ENCODE measurements around the gene AKIRIN1.
"Not testable (repeated sequence)": the region's sequence is repeated elsewhere in the genome, so short reads cannot be mapped to it uniquely, and the experiment has no call there.

Gene AKIRIN1, protein sequence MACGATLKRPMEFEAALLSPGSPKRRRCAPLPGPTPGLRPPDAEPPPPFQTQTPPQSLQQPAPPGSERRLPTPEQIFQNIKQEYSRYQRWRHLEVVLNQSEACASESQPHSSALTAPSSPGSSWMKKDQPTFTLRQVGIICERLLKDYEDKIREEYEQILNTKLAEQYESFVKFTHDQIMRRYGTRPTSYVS

DNA sequence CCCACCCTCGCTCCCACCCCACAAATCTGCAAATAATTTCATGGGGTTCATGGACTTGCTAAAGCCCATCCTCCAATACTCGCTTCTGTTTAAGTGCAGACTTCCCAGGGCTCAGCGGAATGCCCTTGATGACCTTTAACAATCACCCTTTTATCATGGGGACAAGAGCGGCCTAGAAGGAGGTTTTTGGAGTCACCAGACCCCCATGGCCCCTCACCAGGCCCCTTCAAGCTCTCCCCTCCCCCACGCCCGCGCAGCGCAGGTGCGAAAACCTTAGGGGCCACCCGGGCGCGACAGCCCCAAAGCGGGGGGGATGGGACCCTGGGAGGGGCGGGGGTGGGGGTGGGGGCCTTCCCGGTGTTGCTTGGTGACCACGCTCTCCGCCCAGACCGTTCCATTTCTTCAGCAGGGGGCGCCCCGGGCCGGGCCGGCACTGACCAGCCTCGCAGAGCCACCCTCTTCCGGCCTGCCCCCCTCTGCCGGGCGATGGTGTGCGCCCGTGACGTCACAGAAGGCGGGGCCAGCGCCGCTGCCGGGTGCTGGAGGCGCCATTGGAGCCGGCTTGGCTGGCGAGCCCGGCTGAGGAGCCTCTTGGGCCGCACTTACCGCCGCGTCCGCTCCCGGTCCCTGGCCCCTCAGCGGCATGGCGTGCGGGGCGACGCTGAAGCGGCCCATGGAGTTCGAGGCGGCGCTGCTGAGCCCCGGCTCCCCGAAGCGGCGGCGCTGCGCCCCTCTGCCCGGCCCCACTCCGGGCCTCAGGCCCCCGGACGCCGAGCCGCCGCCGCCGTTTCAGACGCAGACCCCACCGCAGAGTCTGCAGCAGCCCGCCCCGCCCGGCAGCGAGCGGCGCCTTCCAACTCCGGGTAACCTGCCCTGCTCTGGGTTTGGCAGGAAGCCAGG lies at the start of gene AKIRIN1:
Gene AKIRIN1, plus strand, starts transcription at position 539 of the 900 bp plus-strand sequence. Its CDS starts 105 bp downstream, at position 644.
- DNase-seq: peak; percentile 93
- in situ Hi-C loops (cut with HindIII; ENCODE audit: low pct_ligation_motif_present, low pct_unique_long_range_greater_than_20kb, low sequenced_read_pairs): no loop called here

DNA sequence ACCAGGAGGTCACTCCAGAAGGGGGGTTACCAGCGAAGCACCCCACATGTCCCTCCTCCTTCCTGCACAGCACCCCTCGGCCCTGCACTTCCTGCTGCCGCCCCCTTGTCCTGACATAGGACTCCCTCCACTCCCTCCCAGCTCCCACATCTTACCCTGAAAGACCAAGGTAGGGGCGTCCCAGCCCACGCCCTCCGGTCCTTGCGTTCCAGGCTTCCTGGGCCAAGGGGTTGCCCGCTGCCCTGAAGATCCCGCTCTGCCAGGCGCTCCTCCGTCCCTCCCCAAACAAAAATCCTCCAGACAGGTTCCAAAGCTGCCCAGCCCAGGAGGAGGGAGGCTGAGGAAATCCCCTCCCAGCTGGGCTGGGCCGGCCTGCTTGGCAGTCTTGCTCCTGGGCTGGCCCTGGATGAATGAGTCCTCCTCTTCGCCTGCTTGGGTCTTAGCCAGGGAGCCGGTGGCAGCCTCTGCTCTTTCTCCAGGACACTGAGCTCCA lies 49.5 kb upstream of the AKIRIN1 start, which contains the start of gene RHBDL2:
Gene RHBDL2, minus strand, starts transcription at position 304 of the 493 bp plus-strand sequence. CDS start 22,618 bp downstream, outside the sequence.
- in situ Hi-C loops (cut with HindIII; ENCODE audit: low pct_ligation_motif_present, low pct_unique_long_range_greater_than_20kb, low sequenced_read_pairs): no loop called here

DNA sequence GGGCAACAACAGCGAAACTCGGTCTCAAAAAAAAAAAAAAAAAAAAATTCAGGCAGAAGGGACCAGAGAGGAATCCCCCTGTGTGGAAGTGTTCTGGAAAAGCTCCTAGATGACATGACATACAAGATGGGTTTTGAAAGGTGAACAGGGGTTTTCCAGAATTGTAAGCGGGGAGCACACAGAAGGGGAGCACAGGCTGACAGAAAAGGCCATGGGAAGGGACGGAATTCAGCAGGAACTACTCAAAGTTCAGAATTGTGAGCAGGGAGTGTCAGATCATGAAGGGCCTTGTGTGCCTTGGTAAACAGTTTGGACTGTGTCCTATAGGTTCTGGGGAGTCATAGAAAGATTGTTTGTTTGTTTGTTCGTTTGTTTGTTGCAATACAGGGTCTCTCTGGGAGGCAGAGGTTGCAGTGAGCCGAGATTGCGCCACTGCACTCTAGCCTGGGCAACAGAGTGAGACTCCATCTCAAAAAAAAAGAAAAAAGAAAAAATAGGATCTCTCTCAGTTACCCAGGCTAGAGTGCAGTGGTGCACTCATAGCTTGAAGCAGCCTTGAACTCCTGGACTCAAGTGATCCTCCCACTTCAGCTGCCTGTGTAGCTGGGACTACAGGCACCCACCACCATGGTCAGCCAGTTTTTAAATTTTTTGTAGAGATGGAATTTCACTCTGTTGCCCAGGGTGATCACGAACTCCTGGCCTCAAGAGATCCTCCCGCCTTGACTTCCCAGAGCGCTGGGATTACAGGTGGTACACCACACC lies 48.2 kb upstream of the AKIRIN1 start:
- in situ Hi-C loops (cut with HindIII; ENCODE audit: low pct_ligation_motif_present, low pct_unique_long_range_greater_than_20kb, low sequenced_read_pairs): no loop called here
- no peak for DNase-seq

More for the DNA sequence above, 49.5 kb upstream of the AKIRIN1 start, which contains the start of gene RHBDL2:
- DNase-seq: peak; percentile 72

DNA sequence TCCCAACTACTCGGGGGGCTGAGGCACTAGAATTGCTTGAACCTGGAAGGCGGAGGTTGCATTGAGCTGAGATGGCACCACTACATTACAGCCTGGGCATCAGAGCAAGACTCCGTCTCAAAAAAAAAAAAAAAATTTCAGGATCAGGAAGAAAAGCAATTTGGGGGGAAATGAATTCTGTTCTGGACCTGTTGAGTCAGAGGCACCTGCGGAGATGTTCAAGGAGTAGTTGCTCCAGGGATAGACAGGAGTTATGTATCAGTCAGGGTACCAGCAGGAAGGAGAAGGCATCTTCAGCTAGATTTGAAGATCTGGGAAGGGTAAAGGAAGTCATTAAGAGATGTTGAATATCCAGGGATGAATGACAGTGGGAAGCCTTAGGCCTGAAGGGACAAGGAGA lies 46.5 kb upstream of the AKIRIN1 start:
- DNase-seq: no peak
- in situ Hi-C loops (cut with HindIII; ENCODE audit: low pct_ligation_motif_present, low pct_unique_long_range_greater_than_20kb, low sequenced_read_pairs): no loop called here

DNA sequence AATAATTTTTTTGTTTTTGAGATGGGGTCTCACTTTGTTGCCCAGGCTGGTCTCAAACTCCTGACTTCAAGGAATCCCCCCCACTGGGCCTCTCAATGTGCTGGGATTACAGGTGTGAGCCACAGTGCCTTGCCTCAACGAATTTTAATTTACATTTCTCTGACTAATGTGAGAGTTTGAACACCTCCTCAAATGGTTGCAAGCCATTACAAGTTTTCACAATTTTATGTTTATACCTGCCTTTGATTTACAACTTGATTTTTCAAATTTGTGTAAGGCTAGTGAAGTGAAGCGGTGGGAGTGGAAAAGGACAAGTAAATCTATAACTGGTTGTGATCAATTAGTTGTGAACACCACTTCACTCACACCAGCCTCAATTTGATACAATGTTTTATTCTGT lies 40.5 kb upstream of the AKIRIN1 start:
- in situ Hi-C loops (cut with HindIII; ENCODE audit: low pct_ligation_motif_present, low pct_unique_long_range_greater_than_20kb, low sequenced_read_pairs): no loop called here

DNA sequence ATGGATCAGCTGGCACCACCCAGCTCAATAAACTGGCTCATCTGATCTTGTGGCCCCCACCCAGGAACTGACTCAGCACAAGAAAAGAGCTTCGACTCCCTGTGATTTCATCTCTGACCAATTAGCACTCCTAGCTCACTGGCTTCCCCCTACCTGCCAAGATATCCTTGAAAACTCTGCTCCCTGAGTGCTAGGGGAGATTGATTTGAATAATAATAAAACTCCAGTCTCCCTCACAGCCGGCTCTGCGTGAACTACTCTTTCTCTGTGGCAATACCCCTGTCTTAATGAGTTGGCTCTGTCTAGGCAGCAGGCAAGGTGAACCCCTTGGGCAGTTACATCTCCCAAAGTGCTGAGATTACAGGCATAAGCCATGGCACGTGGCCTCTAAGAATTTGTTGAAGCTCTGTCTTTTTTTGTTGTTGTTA lies 37.6 kb upstream of the AKIRIN1 start:
- in situ Hi-C loops (cut with HindIII; ENCODE audit: low pct_ligation_motif_present, low pct_unique_long_range_greater_than_20kb, low sequenced_read_pairs): no loop called here
- no peak for DNase-seq

More for the DNA sequence above, 40.5 kb upstream of the AKIRIN1 start:
- no peak for DNase-seq

DNA sequence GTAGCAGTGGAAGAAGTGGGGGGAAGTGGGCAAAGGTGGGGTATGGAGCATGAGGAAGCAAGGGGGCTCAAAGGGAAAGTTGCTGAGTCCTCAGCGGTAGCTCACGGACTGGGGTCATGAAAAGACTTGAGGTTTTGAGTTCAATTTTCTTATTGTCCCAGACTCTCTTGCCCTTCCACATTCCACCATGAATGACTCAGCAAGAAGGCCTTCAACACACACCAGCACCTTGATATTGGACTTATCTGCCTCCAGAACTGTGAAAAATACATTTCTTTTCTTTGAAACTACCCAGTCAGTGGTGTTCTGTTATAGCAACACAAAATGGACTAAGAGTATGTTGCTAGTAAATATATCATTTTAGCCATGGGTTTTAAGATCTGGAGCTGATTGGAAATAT lies 32.1 kb upstream of the AKIRIN1 start:
- in situ Hi-C loops (cut with HindIII; ENCODE audit: low pct_ligation_motif_present, low pct_unique_long_range_greater_than_20kb, low sequenced_read_pairs): no loop called here
- DNase-seq: peak; percentile 19

DNA sequence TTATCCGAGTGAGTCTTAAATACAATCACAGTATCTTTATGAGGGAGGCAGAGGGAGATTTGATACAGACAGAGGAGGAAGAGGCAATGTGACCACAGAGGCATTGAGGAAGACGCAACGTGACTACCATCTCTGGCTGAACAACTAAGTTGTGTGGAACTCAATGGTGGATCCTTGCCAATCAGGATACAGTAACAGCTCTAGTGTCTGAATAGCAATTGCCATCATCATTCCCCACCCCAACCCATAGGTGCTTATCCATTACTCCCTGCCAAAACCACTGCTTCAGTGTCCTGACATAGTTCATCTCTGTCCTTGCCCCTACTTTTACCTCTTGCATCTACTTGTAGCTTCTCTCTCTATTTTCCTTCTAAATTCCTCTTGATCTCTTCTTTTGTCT lies 29.0 kb upstream of the AKIRIN1 start:
- in situ Hi-C loops (cut with HindIII; ENCODE audit: low pct_ligation_motif_present, low pct_unique_long_range_greater_than_20kb, low sequenced_read_pairs): no loop called here
- no peak for DNase-seq

DNA sequence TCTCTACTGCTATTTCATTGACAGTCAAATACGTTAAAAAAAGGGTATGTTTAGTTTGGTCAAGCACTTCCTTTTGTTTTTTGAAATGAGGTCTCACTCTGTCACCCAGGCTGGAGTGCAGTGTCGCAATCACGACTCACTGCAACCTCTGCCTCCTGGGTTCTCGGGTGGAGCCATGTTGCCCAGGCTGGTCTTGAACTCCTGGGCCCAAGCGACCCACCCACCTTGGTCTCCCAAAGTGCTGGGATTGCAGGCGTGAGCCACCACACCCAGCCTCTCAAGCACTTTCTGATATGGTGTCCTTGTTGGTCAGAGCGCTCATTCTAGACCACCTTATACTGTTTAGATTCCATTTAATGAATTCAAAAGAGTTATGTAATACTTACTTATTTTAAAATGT lies 28.5 kb upstream of the AKIRIN1 start:
- in situ Hi-C loops (cut with HindIII; ENCODE audit: low pct_ligation_motif_present, low pct_unique_long_range_greater_than_20kb, low sequenced_read_pairs): no loop called here
- no peak for DNase-seq

DNA sequence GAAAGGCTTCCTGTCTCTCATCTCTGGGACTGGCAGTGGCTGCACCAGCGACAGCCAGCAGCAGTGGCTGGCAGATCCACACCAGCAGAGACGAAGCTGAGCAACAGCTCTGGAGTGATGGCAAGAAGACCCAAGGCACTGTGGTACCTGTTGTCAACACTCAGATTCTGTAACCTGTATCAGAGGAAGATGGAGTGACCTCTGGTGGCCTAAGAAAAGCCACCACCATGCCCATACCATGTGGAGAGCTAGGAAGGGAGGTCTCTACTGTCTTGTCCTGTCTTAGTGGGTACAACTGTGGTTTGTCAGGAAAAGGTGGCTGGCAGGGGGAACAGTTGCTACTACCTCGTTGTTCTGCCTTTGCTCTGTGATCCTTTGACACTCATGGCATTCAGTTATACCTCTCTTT lies 26.9 kb upstream of the AKIRIN1 start:
- in situ Hi-C loops (cut with HindIII; ENCODE audit: low pct_ligation_motif_present, low pct_unique_long_range_greater_than_20kb, low sequenced_read_pairs): no loop called here
- no peak for DNase-seq

DNA sequence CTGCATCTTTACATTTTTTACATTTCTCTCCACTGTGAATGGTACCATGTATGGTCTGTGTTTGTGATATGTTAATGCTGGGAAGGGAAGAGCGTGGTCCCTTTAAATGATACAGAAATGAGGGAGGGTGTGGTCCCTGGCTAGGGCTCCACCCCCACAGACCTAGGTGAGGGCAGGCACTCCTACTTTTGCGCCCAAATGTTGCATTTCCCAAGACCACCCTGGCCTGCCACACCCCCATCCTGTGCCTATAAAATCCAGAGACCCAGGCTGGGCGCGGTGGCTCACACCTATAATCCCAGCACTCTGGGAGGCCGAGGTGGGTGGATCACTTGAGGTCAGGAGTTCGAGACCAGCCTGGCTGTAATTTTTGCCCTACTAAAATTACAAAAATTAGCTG lies 17.9 kb upstream of the AKIRIN1 start:
- in situ Hi-C loops (cut with HindIII; ENCODE audit: low pct_ligation_motif_present, low pct_unique_long_range_greater_than_20kb, low sequenced_read_pairs); DNase-seq: not testable (repeated sequence)

DNA sequence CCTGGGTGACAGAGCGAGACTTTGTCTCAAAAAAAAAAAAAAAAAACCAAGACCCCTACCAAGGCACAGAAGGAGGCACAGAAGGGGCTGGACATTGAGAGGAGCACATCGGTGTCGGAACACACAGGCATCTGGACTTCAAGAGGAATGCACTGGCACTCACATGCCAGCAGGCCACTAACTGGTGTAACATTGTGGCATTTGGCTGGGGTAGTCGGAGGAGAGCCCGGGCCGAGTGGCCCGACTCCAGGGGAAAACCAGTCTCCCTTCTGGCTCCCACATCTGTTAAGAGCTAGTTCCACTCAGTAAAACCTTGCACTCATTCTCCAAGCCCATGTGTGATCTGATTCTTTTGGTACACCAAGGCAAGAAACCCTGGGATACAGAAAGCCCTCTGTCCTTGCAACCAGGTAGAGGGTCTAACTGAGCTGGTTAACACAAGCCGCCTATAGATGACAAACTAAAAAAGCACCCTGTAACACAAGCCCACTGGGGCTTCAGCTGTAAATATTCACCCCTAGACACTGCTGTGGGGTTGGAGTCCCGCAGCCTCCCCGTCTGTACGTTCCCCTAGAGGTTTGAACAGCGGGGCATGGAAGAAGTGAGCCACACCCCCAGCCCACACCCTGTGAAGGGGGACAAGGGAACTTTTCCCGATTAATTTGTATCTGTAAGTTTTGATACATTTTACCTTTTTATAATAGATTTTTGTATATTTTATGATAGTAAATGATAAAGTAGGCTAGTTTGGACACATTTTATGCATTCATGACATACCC lies 17.2 kb upstream of the AKIRIN1 start:
- DNase-seq: no peak
- in situ Hi-C loops (cut with HindIII; ENCODE audit: low pct_ligation_motif_present, low pct_unique_long_range_greater_than_20kb, low sequenced_read_pairs): no loop called here

DNA sequence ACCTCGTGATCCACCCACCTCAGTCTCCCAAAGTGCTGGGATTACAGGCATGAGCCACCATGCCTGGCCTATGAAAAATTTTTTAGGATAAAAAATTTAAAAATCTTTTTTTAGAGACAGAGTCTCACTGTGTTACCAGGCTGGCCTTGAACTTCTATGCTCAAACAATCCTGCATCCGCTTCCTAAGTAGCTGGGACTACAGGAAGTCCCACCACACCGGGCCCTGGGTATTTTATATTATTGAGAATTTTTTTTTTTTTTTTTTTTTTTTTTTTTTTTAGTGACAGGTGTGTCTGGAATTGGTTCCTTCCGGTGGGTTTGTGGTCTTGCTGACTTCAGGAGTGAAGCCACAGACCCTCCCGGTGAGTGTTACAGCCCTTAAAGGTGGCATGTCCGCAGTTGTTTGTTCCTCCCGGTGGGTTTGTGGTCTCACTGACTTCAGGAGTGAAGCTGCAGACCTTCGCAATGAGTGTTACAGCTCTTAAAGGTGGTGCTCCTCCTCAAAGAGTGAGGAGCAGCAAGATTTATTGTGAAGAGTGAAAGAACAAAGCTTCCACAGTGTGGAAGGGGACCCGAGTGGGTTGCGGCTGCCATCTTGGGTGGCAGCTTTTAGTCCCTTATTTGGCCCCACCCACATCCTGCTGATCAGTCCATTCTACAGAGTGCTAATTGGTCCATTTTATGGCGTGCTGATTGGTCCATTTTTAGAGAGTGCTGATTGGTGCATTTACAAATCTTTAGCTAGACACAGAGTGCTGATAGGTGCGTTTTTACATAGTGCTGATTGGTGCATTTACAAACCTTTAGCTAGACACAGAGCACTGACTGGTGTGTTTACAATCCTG lies 13.5 kb upstream of the AKIRIN1 start:
- DNase-seq; in situ Hi-C loops (cut with HindIII; ENCODE audit: low pct_ligation_motif_present, low pct_unique_long_range_greater_than_20kb, low sequenced_read_pairs): not testable (repeated sequence)

DNA sequence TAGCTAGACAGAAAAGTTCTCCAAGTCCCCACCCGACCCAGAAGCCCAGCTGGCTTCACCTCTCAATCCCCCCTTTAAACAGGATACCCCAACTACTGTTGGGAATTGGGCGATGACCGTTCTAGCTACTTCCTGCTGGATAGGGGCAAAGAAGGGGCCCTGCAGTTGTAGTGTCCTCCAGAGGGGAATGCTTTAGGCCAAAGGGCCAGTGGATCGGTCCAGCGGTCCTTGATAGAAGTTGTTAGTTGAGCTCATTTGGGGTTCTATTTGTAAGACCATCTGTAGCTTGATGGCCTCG lies 12.9 kb upstream of the AKIRIN1 start:
- in situ Hi-C loops (cut with HindIII; ENCODE audit: low pct_ligation_motif_present, low pct_unique_long_range_greater_than_20kb, low sequenced_read_pairs); DNase-seq: not testable (repeated sequence)

DNA sequence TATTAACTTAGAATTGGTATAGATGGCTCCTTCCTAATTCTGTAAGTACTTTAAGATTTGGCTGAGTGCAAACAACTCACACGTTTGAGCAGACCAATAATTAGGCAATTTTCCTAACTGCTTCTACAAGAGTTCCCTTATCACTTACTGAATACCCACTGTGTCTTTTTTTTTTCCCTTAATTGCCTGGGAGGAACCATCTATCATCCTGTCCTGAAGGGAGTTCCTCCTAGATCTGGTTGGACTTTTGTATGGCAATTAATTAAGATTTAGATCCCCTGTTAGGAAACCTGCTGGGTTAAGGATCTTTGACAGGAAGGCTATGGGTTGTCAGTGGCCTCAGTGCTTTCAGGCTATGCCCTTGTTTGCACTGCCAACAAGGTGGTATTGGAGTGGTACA lies 11.7 kb upstream of the AKIRIN1 start:
- in situ Hi-C loops (cut with HindIII; ENCODE audit: low pct_ligation_motif_present, low pct_unique_long_range_greater_than_20kb, low sequenced_read_pairs); DNase-seq: not testable (repeated sequence)

DNA sequence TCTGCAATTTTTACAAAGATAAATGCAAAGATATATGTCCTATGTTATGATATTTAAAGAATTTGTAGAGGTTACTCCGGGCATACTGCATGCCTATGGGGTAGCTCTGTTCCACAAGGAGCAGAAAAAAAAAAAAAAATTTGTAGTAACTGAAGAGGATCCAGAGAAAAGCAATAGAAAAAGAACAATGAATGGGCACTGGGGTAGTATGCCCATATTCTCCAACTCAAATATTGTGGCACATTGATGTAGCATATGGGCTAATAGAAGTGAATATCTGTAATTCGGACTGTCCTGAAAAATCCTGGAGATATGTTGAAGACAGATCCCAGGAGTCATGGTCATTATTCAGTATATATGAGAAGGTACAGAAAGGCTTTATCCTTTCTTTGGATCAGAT lies 1.1 kb upstream of the AKIRIN1 start:
- no peak for DNase-seq
- in situ Hi-C loops (cut with HindIII; ENCODE audit: low pct_ligation_motif_present, low pct_unique_long_range_greater_than_20kb, low sequenced_read_pairs): no loop called here

DNA sequence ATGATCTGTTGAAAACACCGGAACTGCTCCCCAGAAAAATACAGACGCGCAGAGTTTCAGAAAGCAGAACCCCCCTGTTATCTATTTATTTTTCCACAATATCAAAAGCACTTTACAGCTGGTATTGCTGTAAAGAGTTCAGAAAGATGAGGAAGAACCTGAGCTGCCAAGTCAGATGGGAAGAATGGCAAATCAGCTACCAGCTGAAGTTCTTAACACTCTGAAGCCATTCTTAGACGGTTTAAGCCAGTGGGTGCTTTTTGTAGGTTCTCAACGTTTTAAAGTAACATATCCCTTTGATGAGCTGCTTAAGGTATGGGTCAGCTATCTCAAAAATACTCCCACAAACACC lies 714 bp upstream of the AKIRIN1 start:
- DNase-seq: no peak
- in situ Hi-C loops (cut with HindIII; ENCODE audit: low pct_ligation_motif_present, low pct_unique_long_range_greater_than_20kb, low sequenced_read_pairs): no loop called here

Data from ACHN (cell line).